HG03439 (cell line): Measurements from ENCODE around the gene PDE2A.
"Not testable (repeated sequence)": the region's sequence is repeated elsewhere in the genome, so short reads cannot be mapped to it uniquely, and the experiment has no call there.

Source experiments
- ATAC-seq: cut with Tn5 transposase; IDR thresholded peaks from one replicate; pipeline ENCODE4 v1.9.1; 2021; ENCODE audit warnings: mild to moderate bottlenecking, moderate library complexity; ENCODE audit not compliant: unreplicated experiment

The PDE2A gene

GRCh38 chr11:72560864-72561263 lies 113.4 kb downstream of the PDE2A start:
- ATAC-seq = not testable (repeated sequence)

DNA sequence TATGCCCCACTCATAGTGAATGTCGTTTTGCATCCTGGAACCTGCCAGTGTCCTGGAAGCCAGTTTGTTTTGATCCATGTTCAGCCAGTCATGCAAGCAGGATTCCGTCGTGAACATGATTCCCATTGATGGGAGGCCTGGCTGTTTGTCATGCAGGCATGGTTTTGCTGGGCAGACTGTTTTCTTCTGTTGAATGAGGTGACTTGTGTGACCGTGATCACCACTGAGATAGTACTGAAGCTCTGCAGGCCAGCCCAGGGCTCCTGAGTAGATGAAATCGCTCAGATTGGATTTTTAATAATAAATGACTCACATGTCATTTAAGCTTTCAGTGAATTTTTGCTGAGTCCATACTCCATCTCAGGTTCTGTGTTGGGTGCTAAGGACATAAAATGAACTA lies 117.8 kb downstream of the PDE2A start:
- no peak for ATAC-seq

DNA sequence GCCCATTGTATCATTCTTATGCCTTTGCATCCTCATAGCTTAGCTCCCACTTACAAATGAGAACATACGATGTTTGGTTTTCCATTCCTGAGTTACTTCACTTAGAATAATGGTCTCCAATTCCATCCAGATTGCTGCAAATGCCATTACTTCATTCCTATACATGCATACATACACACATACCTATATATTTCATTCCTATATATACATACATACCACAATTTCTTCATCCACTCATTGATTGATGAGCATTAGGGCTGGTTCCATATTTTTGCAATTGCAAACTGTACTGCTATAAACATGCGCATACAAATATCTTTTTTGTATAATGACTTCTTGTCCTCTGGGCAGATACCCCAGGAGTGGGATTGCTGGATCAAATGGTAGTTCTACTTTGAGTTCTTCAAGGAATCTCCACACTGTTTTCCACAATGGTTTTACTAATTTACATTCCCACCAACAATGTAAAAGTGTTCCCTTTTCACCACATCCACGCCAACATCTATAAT lies 119.2 kb downstream of the PDE2A start:
- ATAC-seq = not testable (repeated sequence)

DNA sequence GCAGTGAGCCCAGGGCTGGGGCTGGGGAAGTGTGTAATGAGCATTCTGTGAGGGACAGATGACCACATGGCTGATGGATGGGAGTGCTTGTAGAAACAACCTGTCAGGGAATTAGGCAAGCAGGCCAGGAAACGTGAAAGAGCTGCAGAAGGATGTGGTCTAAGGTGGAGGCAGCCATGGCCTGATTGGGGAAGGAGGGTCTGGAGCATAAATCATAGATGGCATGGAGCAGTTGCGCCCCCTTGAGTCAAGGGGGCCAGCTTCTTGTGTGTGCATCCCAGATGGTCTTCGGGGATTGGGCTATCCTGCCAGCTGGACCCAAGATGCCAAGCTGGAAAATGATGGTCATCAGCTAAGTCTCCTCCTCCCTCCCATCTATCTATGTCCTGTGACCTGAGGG lies 120.5 kb downstream of the PDE2A start:
- ATAC-seq = no peak

DNA sequence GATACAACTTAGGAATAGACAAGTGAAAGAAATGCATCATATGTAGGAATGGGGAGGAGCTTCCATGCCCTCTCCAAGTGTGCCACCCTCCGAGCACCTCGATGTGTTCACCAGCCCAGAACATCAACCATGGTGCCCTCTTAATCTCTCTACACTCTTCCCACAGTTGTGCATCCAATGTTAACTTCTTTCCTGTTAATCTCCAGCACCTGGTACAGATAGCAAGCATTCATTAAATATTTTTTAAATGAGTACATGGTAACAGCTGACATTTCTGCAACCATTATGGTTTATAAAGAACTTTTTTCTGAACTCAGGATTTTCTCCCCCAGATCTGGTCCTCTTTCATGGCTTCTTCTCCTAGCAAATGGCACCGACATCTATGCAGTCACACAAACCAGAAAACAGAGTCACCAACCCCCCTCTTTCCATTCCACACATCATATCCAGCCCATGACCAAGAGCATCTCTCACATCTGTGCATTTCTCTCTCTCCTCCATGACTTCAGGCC lies 121.8 kb downstream of the PDE2A start:
- no peak for ATAC-seq

GRCh38 chr11:72551571-72551970 lies 122.7 kb downstream of the PDE2A start:
- ATAC-seq = no peak

DNA sequence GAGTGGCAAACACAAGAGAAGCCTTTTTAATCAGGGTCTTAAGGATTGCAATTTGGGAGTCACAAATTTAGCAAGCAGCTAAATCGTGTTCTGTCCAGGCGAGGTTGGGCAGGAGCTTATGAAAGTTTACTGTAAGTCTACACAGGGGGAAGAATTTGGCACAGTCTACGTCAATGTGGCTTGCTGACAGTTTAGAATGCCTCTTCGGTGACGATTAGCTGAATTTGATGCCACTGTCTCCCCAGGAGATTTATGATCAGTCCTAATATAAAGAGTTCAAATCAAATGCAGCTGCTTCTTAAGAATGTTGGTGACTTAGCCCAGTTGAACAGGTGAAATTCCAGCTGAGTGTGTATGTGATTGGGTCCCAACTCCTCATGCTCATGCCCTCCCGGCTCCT lies 125.8 kb downstream of the PDE2A start:
- ATAC-seq = no peak

DNA sequence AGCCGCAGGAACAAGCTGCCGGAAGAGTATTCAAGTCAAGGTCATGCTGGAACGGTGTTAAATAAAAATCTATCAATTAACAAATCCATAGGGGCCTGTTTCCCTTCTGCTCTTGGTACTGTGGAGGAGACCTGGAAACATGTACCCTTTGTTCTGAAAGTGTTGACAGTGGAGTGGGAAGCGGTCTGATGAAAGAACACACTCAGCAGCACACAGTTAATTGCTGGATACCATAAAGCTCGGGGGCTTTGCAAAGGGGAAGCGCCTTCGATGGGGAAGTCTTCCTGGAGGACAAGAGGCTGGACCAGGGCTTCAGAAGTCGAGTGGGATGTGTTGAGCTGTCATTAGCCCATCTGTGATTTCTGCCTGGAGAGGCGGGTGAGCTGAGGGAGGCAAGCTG lies 127.4 kb downstream of the PDE2A start:
- no peak for ATAC-seq

GRCh38 chr11:72544589-72544988 lies 129.6 kb downstream of the PDE2A start:
- no peak for ATAC-seq

- ATAC-seq = no peak
Measured at GRCh38 chr11:72543849-72544542, 130.2 kb downstream of the PDE2A start.

GRCh38 chr11:72541257-72541974 lies 132.8 kb downstream of the PDE2A start:
- no peak for ATAC-seq

DNA sequence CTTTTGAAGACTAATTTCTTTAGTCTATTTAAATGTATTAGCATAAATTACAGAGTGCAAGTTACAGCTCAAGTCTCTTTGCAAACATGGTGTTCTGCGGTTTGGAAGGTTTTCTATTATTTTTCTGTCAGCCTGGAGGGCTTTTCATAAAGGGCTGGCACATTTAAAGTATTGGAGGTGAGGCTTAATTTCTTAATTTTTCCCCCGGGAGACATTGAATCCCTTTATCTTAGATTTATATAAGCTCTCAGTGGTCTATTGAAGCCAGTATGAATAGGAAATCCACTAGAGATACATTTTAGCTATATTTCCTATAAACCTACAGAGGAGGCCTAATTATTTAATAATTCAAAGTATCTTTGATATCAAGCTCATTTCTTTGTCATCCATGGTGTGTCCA lies 137.2 kb downstream of the PDE2A start:
- ATAC-seq = no peak

DNA sequence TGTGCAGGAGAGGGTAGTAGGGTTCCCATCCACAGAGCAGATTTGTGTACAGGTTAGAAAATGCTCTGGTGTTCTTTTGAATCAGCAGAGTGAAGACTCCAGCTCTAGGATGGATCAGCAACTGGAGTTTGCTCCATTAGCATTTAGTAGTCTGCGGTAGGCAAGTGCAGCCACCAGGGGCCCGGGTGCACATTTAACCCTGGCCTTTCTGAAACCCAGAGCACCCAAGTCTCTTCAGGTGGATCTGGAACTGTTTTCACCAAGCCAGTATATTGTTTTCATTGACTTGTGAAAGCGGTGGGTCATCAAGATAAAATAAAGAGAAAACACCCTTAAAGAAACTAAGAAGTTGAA lies 139.1 kb downstream of the PDE2A start:
- no peak for ATAC-seq

DNA sequence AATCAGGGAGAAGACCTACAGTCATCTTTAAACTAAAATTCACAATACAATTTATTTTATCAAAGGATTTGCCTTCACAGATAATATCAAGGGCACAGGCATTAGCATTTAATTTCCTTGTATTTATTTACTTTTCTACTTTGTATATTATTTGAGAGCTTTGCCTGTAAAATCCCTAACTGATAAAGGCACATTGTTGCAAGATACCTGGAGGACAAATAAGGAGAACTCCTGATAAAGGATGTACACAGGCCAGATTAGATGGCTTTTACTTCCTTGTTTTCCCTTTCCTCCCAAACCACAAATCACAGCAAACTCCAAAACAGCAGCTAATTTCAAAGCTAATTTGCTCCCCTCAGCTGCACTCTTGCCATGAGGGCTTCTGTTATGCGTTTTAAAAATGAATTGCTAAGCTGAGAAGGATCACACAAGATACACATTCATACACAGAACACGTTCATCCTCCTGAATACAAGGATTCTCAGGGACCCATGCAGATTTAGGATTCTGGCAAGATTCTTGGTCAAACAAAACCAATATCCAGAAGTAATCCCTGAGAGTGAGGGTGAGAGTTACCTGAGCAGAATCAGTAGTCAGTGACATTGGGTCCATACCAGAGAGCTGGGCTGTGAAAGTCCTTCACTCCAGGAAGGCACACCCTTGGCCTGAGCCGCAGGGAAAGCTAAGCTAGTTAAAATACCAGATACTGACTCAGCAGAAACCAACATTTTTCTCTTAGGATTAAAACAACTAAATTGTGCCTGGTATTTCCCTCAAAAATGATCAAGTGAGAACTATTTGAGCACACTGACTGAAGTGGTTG lies 139.6 kb downstream of the PDE2A start:
- no peak for ATAC-seq

DNA sequence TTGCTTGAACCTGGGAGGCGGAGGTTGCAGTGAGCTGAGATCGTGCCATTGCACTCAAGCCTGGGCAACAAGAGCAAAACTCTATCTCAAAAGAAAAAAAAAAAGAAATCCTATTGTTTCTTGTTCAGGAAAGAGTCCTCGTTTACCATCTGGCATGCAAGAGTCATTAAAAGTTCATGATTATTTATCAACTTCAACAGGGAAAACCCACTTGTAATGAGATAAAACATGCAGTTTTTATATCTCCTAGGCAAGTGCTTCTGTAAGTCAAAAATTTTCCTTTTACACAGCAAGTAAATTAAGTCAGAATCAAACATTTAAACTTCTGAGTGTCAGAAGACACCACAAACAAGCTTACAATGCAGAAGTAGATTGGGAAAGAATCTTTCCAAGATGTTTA lies 145.2 kb downstream of the PDE2A start:
- no peak for ATAC-seq

- no peak for ATAC-seq
Measured at GRCh38 chr11:72528121-72528520, 146.1 kb downstream of the PDE2A start.
